ACC112 (cell line): ENCODE data around the gene ADGRG7.

Experiments
- H2AFZ ChIP-seq: fragments of 200-600 bp; sonication (generic); one replicate; pipeline ENCODE4 v1.6.0; 2017; ENCODE audit warnings: antibody characterized with exemption, low read length; ENCODE audit not compliant: unreplicated experiment
- H3K27ac ChIP-seq: fragments of 200-600 bp; sonication (generic); 2 replicates; pipeline ENCODE4 v1.5.1; 2014; ENCODE audit warnings: low read depth, mild to moderate bottlenecking, antibody characterized with exemption, low read length, moderate library complexity
- H3K27me3 ChIP-seq: fragments of 200-600 bp; sonication (generic); 2 replicates; pipeline ENCODE4 v1.6.1; 2014; ENCODE audit warnings: mild to moderate bottlenecking, antibody characterized with exemption, low read length, moderate library complexity, mixed read lengths; ENCODE audit not compliant: insufficient read depth
- H3K36me3 ChIP-seq: fragments of 200-600 bp; sonication (generic); 2 replicates; pipeline ENCODE4 v1.6.1; 2016; ENCODE audit warnings: mild to moderate bottlenecking, antibody characterized with exemption, low read length, moderate library complexity, mixed read lengths; ENCODE audit not compliant: insufficient read depth
- H3K4me1 ChIP-seq: fragments of 200-600 bp; sonication (generic); one replicate; pipeline ENCODE4 v1.6.1; 2016; ENCODE audit warnings: low read length, mixed read lengths; ENCODE audit not compliant: insufficient read depth, unreplicated experiment, control insufficient read depth
- H3K4me3 ChIP-seq: fragments of 200-600 bp; sonication (generic); 2 replicates; pipeline ENCODE4 v1.5.1; 2014; ENCODE audit warnings: mild to moderate bottlenecking, low read depth, low read length
- H3K79me2 ChIP-seq: fragments of 200-600 bp; sonication (generic); one replicate; pipeline ENCODE4 v1.6.0; 2016; ENCODE audit warnings: low read length; ENCODE audit not compliant: control insufficient read depth, unreplicated experiment, insufficient read depth

Gene ADGRG7, protein sequence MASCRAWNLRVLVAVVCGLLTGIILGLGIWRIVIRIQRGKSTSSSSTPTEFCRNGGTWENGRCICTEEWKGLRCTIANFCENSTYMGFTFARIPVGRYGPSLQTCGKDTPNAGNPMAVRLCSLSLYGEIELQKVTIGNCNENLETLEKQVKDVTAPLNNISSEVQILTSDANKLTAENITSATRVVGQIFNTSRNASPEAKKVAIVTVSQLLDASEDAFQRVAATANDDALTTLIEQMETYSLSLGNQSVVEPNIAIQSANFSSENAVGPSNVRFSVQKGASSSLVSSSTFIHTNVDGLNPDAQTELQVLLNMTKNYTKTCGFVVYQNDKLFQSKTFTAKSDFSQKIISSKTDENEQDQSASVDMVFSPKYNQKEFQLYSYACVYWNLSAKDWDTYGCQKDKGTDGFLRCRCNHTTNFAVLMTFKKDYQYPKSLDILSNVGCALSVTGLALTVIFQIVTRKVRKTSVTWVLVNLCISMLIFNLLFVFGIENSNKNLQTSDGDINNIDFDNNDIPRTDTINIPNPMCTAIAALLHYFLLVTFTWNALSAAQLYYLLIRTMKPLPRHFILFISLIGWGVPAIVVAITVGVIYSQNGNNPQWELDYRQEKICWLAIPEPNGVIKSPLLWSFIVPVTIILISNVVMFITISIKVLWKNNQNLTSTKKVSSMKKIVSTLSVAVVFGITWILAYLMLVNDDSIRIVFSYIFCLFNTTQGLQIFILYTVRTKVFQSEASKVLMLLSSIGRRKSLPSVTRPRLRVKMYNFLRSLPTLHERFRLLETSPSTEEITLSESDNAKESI

DNA sequence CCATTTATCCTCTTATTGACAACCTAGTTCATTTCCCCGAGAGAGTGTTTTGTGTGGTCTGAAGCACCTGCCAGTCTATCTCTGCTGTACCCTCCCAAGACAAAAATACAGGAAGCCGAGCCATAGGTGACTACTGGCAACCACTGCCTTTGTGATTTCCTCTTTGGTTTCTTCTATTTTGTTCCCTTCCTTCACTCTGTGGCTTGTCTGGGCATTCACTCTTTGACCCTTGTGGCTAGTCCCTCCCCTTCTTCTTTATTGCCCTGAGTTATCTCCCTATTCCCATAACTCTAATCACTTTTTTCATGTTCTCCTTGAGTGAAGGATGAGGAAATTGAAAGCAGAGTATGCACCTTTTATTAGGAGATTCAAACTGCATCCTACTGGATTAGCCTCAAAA is at the start of gene ADGRG7:
Gene ADGRG7, plus strand, starts transcription at position 297 of the 400 bp plus-strand sequence. CDS start 256 bp downstream, outside the sequence.
- no peak within 1 kb of the TSS for H3K27ac ChIP-seq
- H3K27me3 ChIP-seq: 0 out of 2 replicates have a peak, but pooled peaks cover 3% of the 10 kb centered on the region
- no peak within 1 kb of the TSS for H2AFZ ChIP-seq
- H3K36me3 ChIP-seq: no peaks in the 10 kb centered on the region
- H3K79me2 ChIP-seq: no peaks in the 10 kb centered on the region
- H3K4me3 ChIP-seq: no peak within 1 kb of the TSS
- H3K4me1 ChIP-seq: no peaks in the 10 kb centered on the region

DNA sequence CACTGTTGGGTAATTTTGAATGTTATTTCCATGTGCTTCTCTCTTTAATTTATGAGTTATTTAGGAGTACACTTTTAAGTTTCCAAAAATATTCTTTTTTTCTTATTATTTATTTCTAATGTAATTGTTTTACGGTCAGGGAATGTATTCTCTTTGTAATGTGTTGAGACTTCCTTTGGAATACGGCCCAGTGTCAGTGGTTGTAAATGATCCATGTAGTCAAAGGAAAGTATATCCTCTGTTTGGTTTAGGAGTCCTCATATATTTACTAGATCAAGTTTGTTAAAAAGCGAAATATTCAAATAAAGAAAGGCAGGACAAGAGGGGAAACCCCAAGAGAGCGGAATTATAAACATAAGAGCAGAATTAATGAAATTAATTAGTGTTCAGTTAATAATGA is 49.0 kb upstream of the ADGRG7 start:
- peak overlapping the region; percentile 70; the same call in 1 of the 2 replicates for H3K27ac ChIP-seq
- peaks cover 53% of the 10 kb centered on the region for H3K4me1 ChIP-seq
- no peak overlapping the region for H3K4me3 ChIP-seq
- peaks cover 5% of the 10 kb centered on the region for H3K79me2 ChIP-seq
- no peaks in the 10 kb centered on the region for H3K27me3 ChIP-seq
- no peak overlapping the region for H2AFZ ChIP-seq
- H3K36me3 ChIP-seq: peaks cover 7% of the 10 kb centered on the region; the same call in 1 of the 2 replicates

DNA sequence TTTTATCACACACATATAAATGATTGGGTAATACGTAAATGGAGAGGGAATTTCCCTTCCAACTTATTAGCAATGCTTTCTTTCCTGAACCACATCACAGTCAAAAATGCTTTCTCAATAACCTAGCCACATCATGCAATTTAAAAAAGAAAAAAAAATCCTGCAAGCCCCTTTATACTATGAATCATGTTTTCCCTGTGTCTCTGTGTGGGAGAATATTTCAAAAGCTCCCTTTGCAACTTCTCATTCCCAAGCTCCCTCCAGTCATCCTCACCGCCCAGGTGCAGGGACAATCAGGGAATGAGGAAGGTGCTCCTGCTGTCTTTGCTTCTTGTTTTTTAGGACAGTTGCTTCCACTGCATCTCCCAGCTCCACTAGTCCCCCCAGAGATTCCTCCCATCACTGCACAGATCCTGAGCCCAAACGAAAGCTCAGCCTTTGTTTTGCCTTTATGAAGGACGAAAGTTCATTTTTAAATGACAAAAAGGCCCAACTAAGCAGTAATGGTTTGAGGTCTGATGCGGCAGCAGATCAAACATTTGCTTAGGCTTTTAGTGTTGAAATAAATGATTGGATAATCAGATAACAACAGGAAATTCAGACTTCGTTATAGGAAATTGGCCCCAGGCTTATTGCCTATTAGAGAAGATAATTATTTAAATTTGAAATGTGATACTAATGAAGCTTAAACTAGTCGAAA is 47.8 kb upstream of the ADGRG7 start:
- H3K4me1 ChIP-seq: peaks cover 41% of the 10 kb centered on the region
- H3K4me3 ChIP-seq: 0 out of 2 replicates have a peak overlapping the region, but pooled peaks have one; percentile 8
- no peak overlapping the region for H2AFZ ChIP-seq
- peak overlapping the region; percentile 77 for H3K27ac ChIP-seq
- no peaks in the 10 kb centered on the region for H3K27me3 ChIP-seq
- peaks cover 7% of the 10 kb centered on the region; the same call in 1 of the 2 replicates for H3K36me3 ChIP-seq
- peaks cover 5% of the 10 kb centered on the region for H3K79me2 ChIP-seq

DNA sequence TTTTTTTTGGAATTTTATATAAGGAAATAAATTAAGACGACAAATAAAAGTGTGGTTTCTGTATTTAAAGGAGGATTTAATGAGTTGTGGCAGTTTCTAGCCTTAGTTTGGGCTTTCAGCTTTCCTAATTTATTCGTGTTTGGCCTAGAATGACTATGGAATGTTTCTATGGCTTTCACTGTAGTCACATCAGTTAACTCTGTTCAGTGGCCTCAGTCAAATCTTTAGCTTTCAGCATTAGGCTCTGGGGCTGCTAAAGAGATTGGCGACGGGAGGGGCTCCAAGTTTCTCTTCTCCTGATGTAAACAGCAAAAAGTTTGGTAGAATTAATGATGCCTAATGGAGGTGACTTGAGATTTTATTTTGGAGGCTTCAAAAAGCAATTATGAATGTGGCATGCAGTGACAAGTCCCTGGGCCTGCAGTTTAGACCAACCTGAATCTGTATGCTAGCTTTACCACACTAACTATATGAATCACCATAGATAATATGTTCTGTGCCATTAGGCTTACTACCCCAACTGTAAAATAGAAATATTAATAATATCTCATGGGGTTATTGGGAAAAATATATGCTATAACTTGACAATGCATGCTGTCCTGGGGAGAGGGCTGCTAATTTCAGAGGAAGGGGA is 47.1 kb upstream of the ADGRG7 start:
- no peak overlapping the region for H3K4me3 ChIP-seq
- no peaks in the 10 kb centered on the region for H3K27me3 ChIP-seq
- no peak overlapping the region for H2AFZ ChIP-seq
- peaks cover 7% of the 10 kb centered on the region; the same call in 1 of the 2 replicates for H3K36me3 ChIP-seq
- peaks cover 35% of the 10 kb centered on the region for H3K4me1 ChIP-seq
- H3K27ac ChIP-seq: peak overlapping the region; percentile 77
- peaks cover 5% of the 10 kb centered on the region for H3K79me2 ChIP-seq

DNA sequence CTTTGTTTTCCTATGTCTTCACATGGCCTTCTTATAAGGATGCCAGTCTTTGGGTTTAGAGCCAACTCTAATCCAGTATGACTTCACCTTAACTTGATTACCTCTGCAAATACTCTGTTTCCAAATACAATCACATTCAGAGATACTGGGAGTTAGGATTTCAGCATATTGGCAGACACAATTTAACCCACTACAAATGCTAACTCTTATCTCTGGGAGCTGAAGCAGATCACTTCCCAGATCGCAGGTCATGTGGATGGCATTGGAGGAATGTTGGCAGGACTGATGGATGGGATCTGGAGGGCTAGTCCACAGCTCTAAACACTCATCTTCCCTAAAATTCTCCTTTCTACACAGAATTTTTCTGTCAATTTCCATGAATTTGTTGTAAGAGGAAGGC is 46.2 kb upstream of the ADGRG7 start:
- Histone ChIP-seq H3K36me3 (0 out of 2 replicates have a peak, but pooled peaks cover 4% of the 10 kb centered on the region), H3K27ac (no peak overlapping the region), H3K4me1 (peaks cover 26% of the 10 kb centered on the region), H2AFZ (no peak overlapping the region), H3K27me3 (no peaks in the 10 kb centered on the region), H3K4me3 (no peak overlapping the region), H3K79me2 (peaks cover 1% of the 10 kb centered on the region)

DNA sequence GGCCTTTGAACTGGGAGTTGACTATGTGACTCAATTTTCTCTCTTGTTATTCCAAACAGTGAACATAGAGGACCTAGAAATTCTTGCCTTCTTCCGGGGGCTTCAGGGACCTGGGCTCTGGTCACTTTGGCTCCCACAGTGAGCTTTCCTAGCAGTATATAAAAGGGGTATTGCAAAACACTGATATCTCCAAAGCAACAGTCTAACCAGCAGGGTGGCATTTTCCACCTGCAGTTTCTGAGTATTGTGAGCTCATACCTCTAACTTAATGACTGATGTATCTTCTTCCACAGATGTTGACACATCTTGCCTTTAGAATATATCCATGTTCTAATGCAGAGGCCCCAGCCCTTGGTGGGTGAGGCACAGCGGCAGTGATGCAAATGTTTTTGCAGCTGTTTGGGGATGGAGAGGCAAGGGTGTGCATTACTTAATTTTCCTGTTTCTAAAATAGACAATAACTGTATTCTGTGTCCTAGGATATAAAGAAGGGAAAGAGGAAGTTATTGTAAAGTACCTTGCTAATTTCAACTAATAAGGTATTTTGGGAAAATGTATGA is 45.7 kb upstream of the ADGRG7 start:
- Histone ChIP-seq H2AFZ (no peak overlapping the region), H3K4me1 (peaks cover 24% of the 10 kb centered on the region), H3K27ac (no peak overlapping the region), H3K36me3 (0 out of 2 replicates have a peak, but pooled peaks cover 4% of the 10 kb centered on the region), H3K27me3 (no peaks in the 10 kb centered on the region), H3K79me2 (no peaks in the 10 kb centered on the region), H3K4me3 (no peak overlapping the region)

DNA sequence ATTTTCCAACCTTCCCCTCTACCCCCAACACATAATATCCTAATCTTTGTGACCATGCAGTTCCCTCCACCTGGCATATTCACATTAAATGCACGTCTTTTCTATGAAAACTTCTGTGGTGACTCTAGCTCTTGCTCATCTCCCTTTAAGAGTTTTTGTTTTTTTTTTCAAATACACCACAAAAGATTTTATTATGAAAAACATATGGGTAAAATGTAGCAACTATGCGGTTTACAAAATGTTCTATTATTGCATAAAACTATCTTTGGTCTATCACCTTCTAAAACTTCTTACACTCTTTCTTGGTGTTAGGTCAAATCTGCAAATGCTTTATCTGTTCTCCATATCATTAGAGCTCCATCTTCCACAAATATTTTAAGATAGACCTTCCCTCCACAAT is 38.6 kb upstream of the ADGRG7 start:
- Histone ChIP-seq H3K27ac (no peak overlapping the region), H3K4me1 (no peaks in the 10 kb centered on the region), H3K36me3 (peaks cover 21% of the 10 kb centered on the region), H3K27me3 (no peaks in the 10 kb centered on the region), H2AFZ (no peak overlapping the region), H3K4me3 (no peak overlapping the region), H3K79me2 (no peaks in the 10 kb centered on the region)

DNA sequence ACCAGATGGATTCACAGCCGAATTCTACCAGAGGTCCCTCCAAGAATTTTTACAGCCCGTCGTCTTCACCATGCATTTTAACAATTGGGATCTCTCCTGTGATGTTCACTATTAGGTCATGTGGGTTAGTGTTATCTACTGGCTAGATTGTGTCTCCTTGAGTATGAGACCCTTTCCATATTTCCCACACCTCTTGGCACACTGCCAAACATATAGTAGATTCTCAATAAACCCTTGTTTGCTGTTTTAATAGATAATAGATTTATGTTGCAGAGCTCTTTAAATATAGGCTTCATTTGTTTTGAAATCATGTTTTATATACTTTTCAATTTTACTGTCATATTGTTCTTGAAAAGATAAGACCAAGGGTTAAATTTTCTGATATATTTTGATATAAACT is 34.9 kb upstream of the ADGRG7 start:
- no peak overlapping the region for H3K27ac ChIP-seq
- peaks cover 15% of the 10 kb centered on the region; the same call in 1 of the 2 replicates for H3K36me3 ChIP-seq
- no peaks in the 10 kb centered on the region for H3K4me1 ChIP-seq
- H2AFZ ChIP-seq: no peak overlapping the region
- H3K79me2 ChIP-seq: no peaks in the 10 kb centered on the region
- no peak overlapping the region for H3K4me3 ChIP-seq
- no peaks in the 10 kb centered on the region for H3K27me3 ChIP-seq

DNA sequence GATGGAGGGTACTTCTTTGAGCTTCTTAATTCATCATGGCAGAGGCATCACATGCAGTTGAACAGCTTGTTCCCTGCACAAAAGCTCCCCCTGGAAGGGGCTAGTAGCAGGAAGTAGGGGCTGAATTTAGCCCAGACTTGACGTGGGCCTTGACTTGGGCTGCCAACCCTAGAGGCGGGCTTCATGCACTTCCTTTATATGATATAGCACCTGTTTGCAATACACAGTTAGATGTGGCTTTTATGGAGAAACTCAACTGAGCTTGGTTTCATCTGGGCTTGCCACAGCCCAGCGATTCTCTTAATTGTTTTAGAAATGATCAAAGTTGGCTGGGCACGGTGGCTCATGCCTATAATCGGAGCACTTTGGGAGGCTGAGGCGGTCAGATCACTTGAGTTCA is 33.7 kb upstream of the ADGRG7 start:
- Histone ChIP-seq H3K27me3 (no peaks in the 10 kb centered on the region), H3K4me3 (no peak overlapping the region), H3K36me3 (peaks cover 4% of the 10 kb centered on the region; the same call in 1 of the 2 replicates), H2AFZ (no peak overlapping the region), H3K27ac (no peak overlapping the region), H3K4me1 (peaks cover 5% of the 10 kb centered on the region), H3K79me2 (no peaks in the 10 kb centered on the region)
